T-cell (primary cell): ENCODE results near the gene SCN2A. TPM values are rescaled to one million over a fixed set of nuclear protein-coding genes. Genes with fewer than 3 reads are reported as not detected.
"Not testable (repeated sequence)": the region's sequence is repeated elsewhere in the genome, so short reads cannot be mapped to it uniquely, and the experiment has no call there.

Experiments used
- ATAC-seq, 4 experiments: fragments of 200-7000 bp in 3 of 4; fragments of 150-1000 bp in 1 of 4; cut with Tn5 transposase; replicated peaks in 1 of 4; 1 replicate in 3 of 4; 2 replicates in 1 of 4; pipeline ENCODE4 v1.10.0; 2021; ENCODE audit warnings: moderate library complexity in 3 of 4, mild to moderate bottlenecking in 2 of 4, moderate number of reproducible peaks in 1 of 4
- CTCF ChIA-PET, 2 donors: fragments of 300-600 bp; sonication (Branson Sonifier 250); formaldehyde crosslinking; loops; one replicate each; lab custom pipeline; 2022; ENCODE audit warnings: antibody characterized with exemption in 2 of 2; lab: Charles Lee
- POLR2A ChIA-PET, 2 donors: fragments of 300-600 bp; sonication (Branson Sonifier 250); formaldehyde crosslinking; loops; one replicate each; lab custom pipeline; 2022; ENCODE audit warnings: antibody characterized with exemption in 2 of 2; lab: Charles Lee
- DNase-seq, 35 experiments: peaks; one replicate each; pipeline versions ENCODE4 v3.0.0 to v3.0.0-alpha.2; 2013 to 2023
- H3K27ac ChIP-seq: one replicate; pipeline ENCODE4 v1.5.1; 2013; ENCODE audit warnings: low read length
- H3K27me3 ChIP-seq, 2 experiments: replicated peaks in 1 of 2; 1 replicate in 1 of 2; 2 replicates in 1 of 2; pipeline versions ENCODE4 v1.6.1 to v1.7.0; 2013; ENCODE audit warnings: low read length in 1 of 2, mixed read lengths in 1 of 2; ENCODE audit not compliant: control insufficient read depth in 2 of 2, insufficient read depth in 2 of 2; ENCODE audit errors: extremely low read depth in 1 of 2
- H3K36me3 ChIP-seq, 2 donors: 1 replicate in 1 of 2; 2 replicates in 1 of 2; pipeline versions ENCODE4 v1.6.1 to v1.7.0; 2013; ENCODE audit warnings: low read length in 1 of 2; ENCODE audit not compliant: control insufficient read depth in 2 of 2, insufficient read depth in 1 of 2; ENCODE audit errors: extremely low read depth in 1 of 2
- H3K4me1 ChIP-seq, 2 experiments: 1 replicate in 1 of 2; 2 replicates in 1 of 2; pipeline versions ENCODE4 v1.6.1 to v1.7.0; 2013; ENCODE audit warnings: low read length in 2 of 2, mixed read lengths in 1 of 2; ENCODE audit not compliant: insufficient read depth in 2 of 2, control insufficient read depth in 1 of 2; ENCODE audit errors: extremely low read depth in 1 of 2
- H3K4me3 ChIP-seq, 2 donors: 1 replicate in 1 of 2; 2 replicates in 1 of 2; pipeline versions ENCODE4 v1.5.1 to v1.7.0; 2013; ENCODE audit warnings: mild to moderate bottlenecking in 2 of 2, low read length in 1 of 2, moderate library complexity in 1 of 2; ENCODE audit not compliant: control insufficient read depth in 1 of 2; ENCODE audit errors: extremely low read depth in 1 of 2
- H3K9me3 ChIP-seq: 2 replicates; pipeline ENCODE4 v1.7.0; 2013
- H3K27ac Mint-ChIP-seq, 2 donors: one replicate each; pipeline ENCODE4 v1.8.0; 2020 to 2021; ENCODE audit warnings: mild to moderate bottlenecking in 2 of 2, mixed read lengths in 2 of 2
- H3K27me3 Mint-ChIP-seq, 2 donors: one replicate each; pipeline ENCODE4 v1.8.0; 2021 to 2022; ENCODE audit warnings: mixed read lengths in 2 of 2
- H3K36me3 Mint-ChIP-seq: one replicate; pipeline ENCODE4 v1.8.0; 2021; ENCODE audit warnings: mixed read lengths
- H3K4me1 Mint-ChIP-seq, 3 donors: one replicate each; pipeline ENCODE4 v1.8.0; 2020 to 2022; ENCODE audit warnings: mixed read lengths in 3 of 3, mild to moderate bottlenecking in 1 of 3
- H3K4me3 Mint-ChIP-seq, 3 donors: one replicate each; pipeline ENCODE4 v1.8.0; 2020 to 2022; ENCODE audit warnings: mild to moderate bottlenecking in 3 of 3, mixed read lengths in 3 of 3, moderate library complexity in 3 of 3
- H3K9me3 Mint-ChIP-seq, 3 donors: one replicate each; pipeline ENCODE4 v1.8.0; 2020 to 2022; ENCODE audit warnings: mixed read lengths in 3 of 3
- WGBS: methylation state at CpG from one replicate; pipeline ENCODE4 v1.1.5; 2013; ENCODE audit warnings: missing lambda C conversion rate; ENCODE audit not compliant: insufficient coverage; 5-methylcytosine and 5-hydroxymethylcytosine counted together
- total RNA-seq, 35 experiments: library from RNA in 6 of 35; stranded (reverse) in 6 of 35; fragments of 120-200 nt in 1 of 35; gene quantifications; one replicate each; pipeline versions ENCODE4 v1.2.1 to v1.2.4 and lab custom pipeline; 2013 to 2026

The SCN2A gene
- total RNA-seq, 5 donors from 2014 or later (not counting 1 experiment from before 2014, with no cell fraction given) = not detected

GRCh38 chr2:165312999-165313398 lies 73.8 kb downstream of the SCN2A start:
- CTCF ChIA-PET = no interaction called here
- no peaks in the 10 kb centered on the region for H3K27me3 Mint-ChIP-seq
- H3K9me3 Mint-ChIP-seq = no peaks in the 10 kb centered on the region

DNA sequence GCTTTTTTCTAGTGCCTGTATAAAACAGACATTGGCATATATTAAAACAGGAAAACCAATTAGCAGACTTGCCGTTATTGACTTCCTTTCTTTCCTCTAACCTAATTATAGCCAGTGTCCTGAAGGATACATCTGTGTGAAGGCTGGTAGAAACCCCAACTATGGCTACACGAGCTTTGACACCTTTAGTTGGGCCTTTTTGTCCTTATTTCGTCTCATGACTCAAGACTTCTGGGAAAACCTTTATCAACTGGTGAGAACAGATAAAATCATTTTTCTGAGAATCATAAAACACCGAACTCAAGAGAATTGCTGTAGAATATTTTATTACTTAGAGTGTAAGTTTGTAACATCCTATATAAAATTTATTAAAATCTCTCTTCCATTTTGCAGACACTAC lies 74.3 kb downstream of the SCN2A start:
- H3K4me1 Mint-ChIP-seq = no peaks in the 10 kb centered on the region
- H3K9me3 ChIP-seq = no peaks in the 10 kb centered on the region
- no peak overlapping the region for H3K27ac ChIP-seq
- ChIA-PET POLR2A (no interaction called here), CTCF (no interaction called here)
- no CpG with 5 or more reads among the region's 4 CpGs for WGBS
- no peaks in the 10 kb centered on the region for H3K36me3 ChIP-seq
- ATAC-seq = no peak
- no peaks in the 10 kb centered on the region for H3K36me3 Mint-ChIP-seq
- H3K9me3 Mint-ChIP-seq = no peaks in the 10 kb centered on the region
- H3K27me3 Mint-ChIP-seq = no peaks in the 10 kb centered on the region
- no peaks in the 10 kb centered on the region for H3K4me1 ChIP-seq
- DNase-seq = no peak
- no peak overlapping the region for H3K4me3 Mint-ChIP-seq
- H3K27me3 ChIP-seq = no peaks in the 10 kb centered on the region
- no peak overlapping the region for H3K27ac Mint-ChIP-seq
- no peak overlapping the region for H3K4me3 ChIP-seq

More at GRCh38 chr2:165312999-165313398, 73.8 kb downstream of the SCN2A start:
- H3K36me3 Mint-ChIP-seq = no peaks in the 10 kb centered on the region
- Histone ChIP-seq H3K4me3 (no peak overlapping the region), H3K9me3 (no peaks in the 10 kb centered on the region), H3K27me3 (no peaks in the 10 kb centered on the region), H3K27ac (no peak overlapping the region), H3K36me3 (no peaks in the 10 kb centered on the region), H3K4me1 (no peaks in the 10 kb centered on the region)
- DNase-seq = no peak
- H3K4me1 Mint-ChIP-seq = no peaks in the 10 kb centered on the region
- ATAC-seq = no peak
- no peak overlapping the region for H3K27ac Mint-ChIP-seq
- 90% methylated on average over 2 of the region's 2 CpGs for WGBS
- H3K4me3 Mint-ChIP-seq = no peak overlapping the region
- POLR2A ChIA-PET = interaction anchor here in 1 of 2 donors (0.5 kb wide), 1 partner anchor 800 kb away, joined by 4 read pairs; no protein-coding TSS in a partner anchor

DNA sequence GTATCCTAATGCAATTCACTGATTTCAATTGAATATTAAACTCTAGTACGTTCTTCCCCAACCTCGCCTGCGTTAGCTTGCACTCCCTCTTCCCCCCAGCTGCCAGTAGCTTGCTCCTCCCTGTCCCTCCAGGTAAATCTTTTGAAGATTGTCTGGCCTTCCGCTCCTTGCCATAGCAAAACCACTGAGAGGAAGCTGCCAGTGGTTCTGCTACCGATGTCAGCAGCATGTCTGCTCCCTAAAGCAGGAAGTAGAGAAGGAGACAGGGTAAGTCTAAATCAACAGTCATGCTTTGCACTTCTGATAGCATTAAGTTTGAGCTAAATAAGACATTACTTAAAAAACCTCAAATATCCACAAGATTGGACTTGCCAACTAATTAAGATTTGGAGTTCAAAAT lies 89.1 kb downstream of the SCN2A start:
- H3K9me3 Mint-ChIP-seq = no peaks in the 10 kb centered on the region
- no peaks in the 10 kb centered on the region for H3K27me3 Mint-ChIP-seq
- ATAC-seq = peak; percentile 54 to 94 (median 80)

DNA sequence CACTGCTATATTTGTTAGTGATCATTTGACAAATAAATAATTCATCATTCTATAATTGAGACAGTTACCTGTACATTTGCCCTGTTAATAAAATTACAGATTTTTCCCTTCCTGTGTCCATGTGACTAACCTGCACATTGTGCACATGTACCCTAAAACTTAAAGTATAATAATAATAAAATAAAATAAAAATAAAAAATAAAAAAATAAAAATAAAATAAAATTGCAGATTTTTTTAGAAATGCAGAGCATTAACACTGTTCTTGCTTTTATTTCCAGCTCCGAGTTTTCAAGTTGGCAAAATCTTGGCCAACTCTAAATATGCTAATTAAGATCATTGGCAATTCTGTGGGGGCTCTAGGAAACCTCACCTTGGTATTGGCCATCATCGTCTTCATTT lies 105.1 kb downstream of the SCN2A start:
- H3K36me3 ChIP-seq, ATAC-seq, CTCF ChIA-PET, H3K27ac Mint-ChIP-seq, H3K27ac ChIP-seq, H3K27me3 Mint-ChIP-seq, H3K9me3 ChIP-seq, H3K4me1 Mint-ChIP-seq, DNase-seq, POLR2A ChIA-PET, H3K4me1 ChIP-seq, H3K9me3 Mint-ChIP-seq, H3K4me3 ChIP-seq, H3K27me3 ChIP-seq, H3K36me3 Mint-ChIP-seq, H3K4me3 Mint-ChIP-seq: not testable (repeated sequence)
- 100% methylated on average over 1 of the region's 2 CpGs for WGBS

More for the DNA sequence above, 89.1 kb downstream of the SCN2A start:
- H3K4me3 ChIP-seq = no peak overlapping the region
- no peaks in the 10 kb centered on the region for H3K36me3 Mint-ChIP-seq
- H3K4me3 Mint-ChIP-seq = peak overlapping the region in 2 of 3 donors; percentile 15 to 55
- WGBS = 4% methylated on average over 4 of the region's 5 CpGs
- no peaks in the 10 kb centered on the region for H3K36me3 ChIP-seq
- H3K4me1 ChIP-seq = peaks cover 0 to 10% of the 10 kb centered on the region in 2 experiments
- peak overlapping the region in 1 of 2 donors; percentile 7 for H3K27ac Mint-ChIP-seq
- H3K27ac ChIP-seq = no peak overlapping the region
- H3K9me3 ChIP-seq = no peaks in the 10 kb centered on the region
- H3K4me1 Mint-ChIP-seq = peaks cover 13 to 18% (median 15%) of the 10 kb centered on the region in 3 donors
- ChIA-PET POLR2A (no interaction called here), CTCF (no interaction called here)
- H3K27me3 ChIP-seq = no peaks in the 10 kb centered on the region
- peak in 20 of 35 experiments; percentile 1 to 31 (median 6) for DNase-seq

- Mint-ChIP-seq H3K4me3 (no peak overlapping the region), H3K36me3 (no peaks in the 10 kb centered on the region), H3K27ac (no peak overlapping the region), H3K4me1 (no peaks in the 10 kb centered on the region), H3K27me3 (peaks cover 3 to 4% of the 10 kb centered on the region in 2 donors), H3K9me3 (peaks cover 0 to 6% (median 0%) of the 10 kb centered on the region in 3 donors)
- Histone ChIP-seq H3K4me1 (no peaks in the 10 kb centered on the region), H3K27ac (no peak overlapping the region), H3K9me3 (no peaks in the 10 kb centered on the region), H3K27me3 (no peaks in the 10 kb centered on the region), H3K36me3 (no peaks in the 10 kb centered on the region), H3K4me3 (no peak overlapping the region)
- DNase-seq = no peak
- CTCF ChIA-PET = no interaction called here
- no peak for ATAC-seq
- POLR2A ChIA-PET = no interaction called here
- WGBS = 88% methylated on average over 1 of the region's 1 CpG
Measured at GRCh38 chr2:165348441-165348840, 109.2 kb downstream of the SCN2A start.

- ChIA-PET CTCF (no interaction called here), POLR2A (no interaction called here)
- peaks cover 0 to 6% (median 0%) of the 10 kb centered on the region in 3 donors for H3K9me3 Mint-ChIP-seq
- ATAC-seq (no peak), DNase-seq (no peak)
- no peaks in the 10 kb centered on the region for H3K9me3 ChIP-seq
- no peak overlapping the region for H3K27ac Mint-ChIP-seq
- no peak overlapping the region for H3K27ac ChIP-seq
- no peaks in the 10 kb centered on the region for H3K27me3 ChIP-seq
- no peaks in the 10 kb centered on the region for H3K36me3 ChIP-seq
- no peak overlapping the region for H3K4me3 Mint-ChIP-seq
- peaks cover 3 to 4% of the 10 kb centered on the region in 2 donors for H3K27me3 Mint-ChIP-seq
- no CpG with 5 or more reads among the region's 2 CpGs for WGBS
- H3K4me1 Mint-ChIP-seq = no peaks in the 10 kb centered on the region
- H3K36me3 Mint-ChIP-seq = no peaks in the 10 kb centered on the region
- H3K4me3 ChIP-seq = no peak overlapping the region
- no peaks in the 10 kb centered on the region for H3K4me1 ChIP-seq
Measured at GRCh38 chr2:165349181-165349580, 110.0 kb downstream of the SCN2A start.

DNA sequence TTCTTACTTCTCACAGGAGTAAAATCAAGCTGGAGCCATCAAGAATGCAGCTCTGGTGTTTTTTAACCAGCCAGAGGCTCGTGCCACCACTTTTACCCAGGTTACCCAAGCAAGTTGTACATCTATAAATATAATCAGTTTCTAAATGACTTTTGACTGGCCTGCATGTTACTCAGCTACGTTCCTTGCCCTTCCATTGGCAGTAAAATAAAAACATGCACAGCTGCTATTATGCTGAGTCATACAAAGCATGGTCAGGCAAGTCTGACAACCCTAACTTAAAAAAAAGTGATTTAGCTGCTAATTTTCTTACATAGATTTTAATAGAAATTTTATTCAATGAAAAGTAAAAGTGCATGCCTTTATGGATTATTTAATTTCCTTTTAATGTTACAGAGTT lies 118.5 kb downstream of the SCN2A start:
- no peaks in the 10 kb centered on the region for H3K27me3 ChIP-seq
- H3K4me3 ChIP-seq = no peak overlapping the region
- Mint-ChIP-seq H3K9me3 (no peaks in the 10 kb centered on the region), H3K4me1 (no peaks in the 10 kb centered on the region), H3K27ac (no peak overlapping the region), H3K4me3 (no peak overlapping the region), H3K36me3 (no peaks in the 10 kb centered on the region), H3K27me3 (no peaks in the 10 kb centered on the region)
- CTCF ChIA-PET = no interaction called here
- no peaks in the 10 kb centered on the region for H3K36me3 ChIP-seq
- H3K4me1 ChIP-seq = no peaks in the 10 kb centered on the region
- ATAC-seq (no peak), DNase-seq (no peak)
- POLR2A ChIA-PET = no interaction called here
- H3K27ac ChIP-seq = no peak overlapping the region
- no peaks in the 10 kb centered on the region for H3K9me3 ChIP-seq
- WGBS = no CpG with 5 or more reads among the region's 2 CpGs
